Measurements from ENCODE around the gene F11R.

F11R gene

DNA sequence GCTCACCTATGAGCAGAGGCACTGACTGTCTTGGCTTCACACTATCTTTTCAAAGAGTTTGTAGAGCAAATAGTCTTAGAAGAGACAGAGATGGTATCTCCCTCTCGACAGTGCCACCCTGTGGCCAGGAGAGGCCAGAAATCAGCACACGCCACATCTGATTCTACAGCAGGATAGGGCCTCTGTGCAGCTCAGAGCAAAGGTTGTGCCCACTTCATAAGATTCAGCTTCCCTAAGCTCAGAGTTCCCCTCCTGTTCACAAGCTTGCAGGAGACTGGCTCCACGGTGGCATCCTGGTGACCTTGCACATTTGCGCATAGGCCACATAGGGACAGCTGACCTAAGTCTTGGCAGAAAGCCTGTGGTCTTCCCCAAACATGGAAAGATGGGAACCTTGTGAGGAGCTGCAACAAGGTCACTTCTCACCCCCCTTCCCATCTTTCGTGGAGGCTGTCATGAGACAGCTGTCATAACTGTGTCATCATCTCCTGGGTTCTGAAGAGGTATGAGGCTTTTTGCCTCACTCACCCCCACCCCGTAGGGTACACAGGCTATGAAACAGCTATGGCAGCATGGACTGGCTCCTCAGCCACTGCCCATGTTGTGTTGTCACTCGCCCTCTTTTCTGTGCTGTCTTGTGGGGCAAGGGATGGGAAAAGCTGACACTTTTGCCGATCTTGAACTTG is 69.4 kb downstream of the F11R start:
- no peak for TF ChIP-seq SIN3A (IDR thresholded peaks at IDR 0.05; ENCODE audit: borderline replicate concordance, insufficient read depth, low read length)
- TF ChIP-seq POLR2AphosphoS5 (IDR thresholded peaks at IDR 0.05; ENCODE audit: low read depth, low read length) = no peak
- no peak for TF ChIP-seq TAF1 (IDR thresholded peaks at IDR 0.05; ENCODE audit: borderline replicate concordance, insufficient read depth, low read length)
- no peak for TF ChIP-seq FOXP2 (optimal IDR thresholded peaks at IDR 0.05; ENCODE audit: borderline replicate concordance, extremely low read depth, extremely low read length, insufficient read depth)
- TF ChIP-seq, protein P1, sequence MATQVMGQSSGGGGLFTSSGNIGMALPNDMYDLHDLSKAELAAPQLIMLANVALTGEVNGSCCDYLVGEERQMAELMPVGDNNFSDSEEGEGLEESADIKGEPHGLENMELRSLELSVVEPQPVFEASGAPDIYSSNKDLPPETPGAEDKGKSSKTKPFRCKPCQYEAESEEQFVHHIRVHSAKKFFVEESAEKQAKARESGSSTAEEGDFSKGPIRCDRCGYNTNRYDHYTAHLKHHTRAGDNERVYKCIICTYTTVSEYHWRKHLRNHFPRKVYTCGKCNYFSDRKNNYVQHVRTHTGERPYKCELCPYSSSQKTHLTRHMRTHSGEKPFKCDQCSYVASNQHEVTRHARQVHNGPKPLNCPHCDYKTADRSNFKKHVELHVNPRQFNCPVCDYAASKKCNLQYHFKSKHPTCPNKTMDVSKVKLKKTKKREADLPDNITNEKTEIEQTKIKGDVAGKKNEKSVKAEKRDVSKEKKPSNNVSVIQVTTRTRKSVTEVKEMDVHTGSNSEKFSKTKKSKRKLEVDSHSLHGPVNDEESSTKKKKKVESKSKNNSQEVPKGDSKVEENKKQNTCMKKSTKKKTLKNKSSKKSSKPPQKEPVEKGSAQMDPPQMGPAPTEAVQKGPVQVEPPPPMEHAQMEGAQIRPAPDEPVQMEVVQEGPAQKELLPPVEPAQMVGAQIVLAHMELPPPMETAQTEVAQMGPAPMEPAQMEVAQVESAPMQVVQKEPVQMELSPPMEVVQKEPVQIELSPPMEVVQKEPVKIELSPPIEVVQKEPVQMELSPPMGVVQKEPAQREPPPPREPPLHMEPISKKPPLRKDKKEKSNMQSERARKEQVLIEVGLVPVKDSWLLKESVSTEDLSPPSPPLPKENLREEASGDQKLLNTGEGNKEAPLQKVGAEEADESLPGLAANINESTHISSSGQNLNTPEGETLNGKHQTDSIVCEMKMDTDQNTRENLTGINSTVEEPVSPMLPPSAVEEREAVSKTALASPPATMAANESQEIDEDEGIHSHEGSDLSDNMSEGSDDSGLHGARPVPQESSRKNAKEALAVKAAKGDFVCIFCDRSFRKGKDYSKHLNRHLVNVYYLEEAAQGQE (IDR thresholded peaks at IDR 0.05; ENCODE audit: insufficient read depth in 1 of 2, low read depth in 2 of 2, low read length in 2 of 2) = no peak

DNA sequence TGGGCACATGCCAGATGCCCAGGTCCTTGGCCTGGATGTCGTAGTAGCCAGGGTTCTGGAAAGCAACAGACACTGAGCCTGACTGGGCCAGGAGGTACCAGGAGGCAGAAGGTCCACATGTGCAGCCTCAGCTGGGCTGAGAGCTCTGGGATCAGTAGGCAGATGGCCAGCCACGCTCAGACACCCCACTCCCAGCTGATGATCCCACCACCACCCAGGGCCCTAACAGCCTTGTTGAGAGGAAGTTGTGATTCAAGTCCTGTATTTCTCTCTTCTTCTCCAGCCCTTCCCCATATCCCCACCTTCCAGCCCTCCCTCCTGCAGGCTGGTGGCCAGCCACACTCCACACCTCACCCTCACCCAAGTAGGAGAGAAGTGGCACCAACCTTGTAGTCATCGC is 70.3 kb downstream of the F11R start:
- TF ChIP-seq TAF1 (IDR thresholded peaks at IDR 0.05; ENCODE audit: borderline replicate concordance, insufficient read depth, low read length) (no peak), POLR2AphosphoS5 (IDR thresholded peaks at IDR 0.05; ENCODE audit: low read depth, low read length) (no peak), SIN3A (IDR thresholded peaks at IDR 0.05; ENCODE audit: borderline replicate concordance, insufficient read depth, low read length) (no peak), FOXP2 (optimal IDR thresholded peaks at IDR 0.05; ENCODE audit: borderline replicate concordance, extremely low read depth, extremely low read length, insufficient read depth) (no peak)
- TF ChIP-seq, protein P1 (IDR thresholded peaks at IDR 0.05; ENCODE audit: insufficient read depth in 1 of 2, low read depth in 2 of 2, low read length in 2 of 2) = no peak

DNA sequence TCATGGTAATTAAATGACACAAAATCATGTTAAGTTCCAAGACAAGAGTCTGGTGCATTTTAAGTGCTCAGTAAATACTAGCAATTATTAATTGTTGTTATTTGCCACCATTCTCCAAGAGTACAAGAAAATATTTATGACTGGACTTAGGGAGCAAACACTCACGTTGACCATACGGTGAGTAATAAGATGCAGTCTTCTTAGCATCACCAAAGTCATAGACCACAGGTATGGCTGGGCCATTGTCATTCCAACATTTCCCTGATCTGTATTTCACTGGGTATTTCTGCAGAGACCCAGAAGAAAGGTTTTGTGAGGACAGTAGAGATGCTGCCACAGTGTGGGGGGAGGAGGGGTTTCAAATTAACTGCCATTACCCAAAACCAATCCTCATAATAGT is 71.1 kb downstream of the F11R start:
- TF ChIP-seq TAF1 (IDR thresholded peaks at IDR 0.05; ENCODE audit: borderline replicate concordance, insufficient read depth, low read length) (no peak), SIN3A (IDR thresholded peaks at IDR 0.05; ENCODE audit: borderline replicate concordance, insufficient read depth, low read length) (no peak), FOXP2 (optimal IDR thresholded peaks at IDR 0.05; ENCODE audit: borderline replicate concordance, extremely low read depth, extremely low read length, insufficient read depth) (no peak)
- TF ChIP-seq, protein P1 (IDR thresholded peaks at IDR 0.05; ENCODE audit: insufficient read depth in 1 of 2, low read depth in 2 of 2, low read length in 2 of 2) = no peak

Data from PFSK-1 (cell line).